Lower leg skin (tissue), 4 donors: ENCODE data around the gene TMC2. TPM values are rescaled to one million over a fixed set of nuclear protein-coding genes. Genes with fewer than 3 reads are reported as not detected.

Experiments
- DNase-seq, 2 donors: peaks; one replicate each; pipeline ENCODE4 v3.0.0-alpha.2; 2019; ENCODE audit warnings: low spot score in 2 of 2
- H3K4me3 ChIP-seq: fragments of 200-600 bp; sonication (generic); 2 replicates; pipeline ENCODE4 v1.5.1; 2017; ENCODE audit warnings: mild to moderate bottlenecking, low read depth; ENCODE audit not compliant: poor library complexity, severe bottlenecking
- CTCF ChIP-seq, 3 donors: fragments of 450-650 bp; IDR thresholded peaks; one replicate each; pipeline ENCODE4 v1.5.1; 2016; ENCODE audit warnings: antibody characterized with exemption in 3 of 3, mild to moderate bottlenecking in 3 of 3, moderate library complexity in 2 of 3
- POLR2A ChIP-seq, 2 donors: fragments of 450-650 bp; IDR thresholded peaks; one replicate each; pipeline ENCODE4 v1.6.1; 2016 to 2017; ENCODE audit warnings: antibody characterized with exemption in 2 of 2, mild to moderate bottlenecking in 1 of 2, moderate library complexity in 1 of 2
- WGBS, 2 donors: methylation state at CpG; one replicate each; pipeline ENCODE4 v1.1.5; 2018; 5-methylcytosine and 5-hydroxymethylcytosine counted together
- intact Hi-C: fragments of 100-400 bp; cut with DNase I; formaldehyde crosslinking; loops from one replicate; pipeline ENCODE4 v1.15.0; 2023; ENCODE audit warnings: low total_unique reads
- total RNA-seq, 4 donors: library from RNA; depleted of rRNA; stranded (reverse); fragments of >200 nt; gene quantifications; one replicate each; pipeline ENCODE4 v1.1.0, GENCODE V29; 2016

TMC2 gene
- total RNA-seq, 4 donors from 2014 or later: 0.06 TPM; not detected in 3

GRCh38 chr20:2619961-2620595, 83.7 kb downstream of the TMC2 start:
- no peak for DNase-seq
- H3K4me3 ChIP-seq: no peak overlapping the region
- 87 to 93% methylated on average over 3 of the region's 3 CpGs for WGBS, 2 donors
- TF ChIP-seq POLR2A (IDR thresholded peaks at IDR 0.05) (no peak), CTCF (IDR thresholded peaks at IDR 0.05) (no peak)
- intact Hi-C loops: no loop called here

GRCh38 chr20:2624190-2624589, 87.8 kb downstream of the TMC2 start:
- DNase-seq: peak in 1 of 2 donors; percentile 23
- TF ChIP-seq CTCF (IDR thresholded peaks at IDR 0.05) (no peak), POLR2A (IDR thresholded peaks at IDR 0.05) (no peak)
- no peak overlapping the region for H3K4me3 ChIP-seq
- 53 to 67% methylated on average over 4 of the region's 4 CpGs for WGBS, 2 donors
- intact Hi-C loops: no loop called here

GRCh38 chr20:2625062-2625461, 88.7 kb downstream of the TMC2 start:
- intact Hi-C loops: no loop called here
- 53 to 70% methylated on average over 2 of the region's 2 CpGs for whole genome bisulfite sequencing, 2 donors

GRCh38 chr20:2626853-2627541, 90.6 kb downstream of the TMC2 start:
- intact Hi-C loops: no loop called here
- WGBS, 2 donors: 56 to 58% methylated on average over 9 of the region's 9 CpGs
- no peak overlapping the region for H3K4me3 ChIP-seq
- no peak for DNase-seq
- TF ChIP-seq CTCF (IDR thresholded peaks at IDR 0.05) (no peak), POLR2A (IDR thresholded peaks at IDR 0.05) (no peak)

More at GRCh38 chr20:2625062-2625461, 88.7 kb downstream of the TMC2 start:
- DNase-seq: no peak
- no peak overlapping the region for H3K4me3 ChIP-seq
- TF ChIP-seq CTCF (IDR thresholded peaks at IDR 0.05) (no peak), POLR2A (IDR thresholded peaks at IDR 0.05) (no peak)

- WGBS, 2 donors: 9 to 15% methylated on average over 1 of the region's 1 CpG
Measured at GRCh38 chr20:2631228-2631627, 94.9 kb downstream of the TMC2 start.

More at GRCh38 chr20:2631228-2631627, 94.9 kb downstream of the TMC2 start:
- no peak overlapping the region for H3K4me3 ChIP-seq
- no peak for DNase-seq
- intact Hi-C loops: no loop called here
- TF ChIP-seq POLR2A (IDR thresholded peaks at IDR 0.05) (no peak), CTCF (IDR thresholded peaks at IDR 0.05) (no peak)
